Measurements from ENCODE around the gene PRDM16. TPM values are rescaled to one million over a fixed set of nuclear protein-coding genes. Genes with fewer than 3 reads are reported as not detected.

PRDM16 gene
- polyA plus RNA-seq, 1 donor from 2014 or later: 0.21 TPM

DNA sequence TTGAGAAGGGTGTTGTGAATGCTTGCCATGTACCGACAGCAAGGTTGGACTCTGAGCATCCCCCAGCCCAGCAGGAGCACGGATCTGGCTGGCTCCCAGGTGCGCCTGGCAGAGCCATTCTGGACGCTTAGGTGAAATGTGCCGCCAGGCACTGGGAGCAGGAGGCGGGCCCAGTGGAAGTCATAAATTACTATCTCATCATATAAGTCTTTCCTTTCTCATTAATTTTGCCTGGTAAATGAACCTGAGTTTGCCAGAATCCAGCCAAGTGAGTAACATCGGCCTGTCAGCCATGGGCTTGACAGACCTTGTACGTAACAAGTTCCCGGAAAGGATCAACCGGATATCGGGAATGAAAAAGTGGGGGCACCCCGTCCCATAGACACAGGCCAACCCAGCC, 206.0 kb downstream of the PRDM16 start:
- H3K4me2 ChIP-seq (ENCODE audit: low read length): no peak overlapping the region
- no peaks in the 10 kb centered on the region for H3F3A ChIP-seq (ENCODE audit: insufficient read depth, low read length, poor library complexity, severe bottlenecking)
- no peak overlapping the region for H2AFZ ChIP-seq (ENCODE audit: low read depth, low read length)
- no peaks in the 10 kb centered on the region for H3K9me2 ChIP-seq (ENCODE audit: insufficient read depth, low read length)
- H3K27me3 ChIP-seq (ENCODE audit: insufficient read depth, low read depth, low read length): no peaks in the 10 kb centered on the region
- TF ChIP-seq POLR2AphosphoS5 (IDR thresholded peaks at IDR 0.05): no peak
- TF ChIP-seq EP300 (conservative IDR thresholded peaks at IDR 0.05; ENCODE audit: poor library complexity, severe bottlenecking): no peak
- TF ChIP-seq REST (IDR thresholded peaks at IDR 0.05; ENCODE audit: borderline replicate concordance): no peak
- no peak for TF ChIP-seq TAF1 (IDR thresholded peaks at IDR 0.05; ENCODE audit: low read depth)
- TF ChIP-seq MXI1 (conservative IDR thresholded peaks at IDR 0.05; ENCODE audit: poor library complexity, severe bottlenecking): no peak
- TF ChIP-seq EZH2 (IDR thresholded peaks at IDR 0.05; ENCODE audit: borderline replicate concordance, insufficient read depth, low read length, poor library complexity, severe bottlenecking): no peak
- no peak overlapping the region for H3K4me3 ChIP-seq (ENCODE audit: low read length)
- no peaks in the 10 kb centered on the region for H4K20me1 ChIP-seq (ENCODE audit: insufficient read depth)
- H3K27ac ChIP-seq (ENCODE audit: low read length): no peak overlapping the region
- no peaks in the 10 kb centered on the region for H3K9me3 ChIP-seq (ENCODE audit: low read length)
- H3K79me2 ChIP-seq (replicated peaks; ENCODE audit: insufficient read depth, low read length): no peaks in the 10 kb centered on the region
- H3K36me3 ChIP-seq (ENCODE audit: insufficient read depth, low read length): no peaks in the 10 kb centered on the region
- peak overlapping the region; percentile 17 for H3K9ac ChIP-seq (ENCODE audit: low read length)

DNA sequence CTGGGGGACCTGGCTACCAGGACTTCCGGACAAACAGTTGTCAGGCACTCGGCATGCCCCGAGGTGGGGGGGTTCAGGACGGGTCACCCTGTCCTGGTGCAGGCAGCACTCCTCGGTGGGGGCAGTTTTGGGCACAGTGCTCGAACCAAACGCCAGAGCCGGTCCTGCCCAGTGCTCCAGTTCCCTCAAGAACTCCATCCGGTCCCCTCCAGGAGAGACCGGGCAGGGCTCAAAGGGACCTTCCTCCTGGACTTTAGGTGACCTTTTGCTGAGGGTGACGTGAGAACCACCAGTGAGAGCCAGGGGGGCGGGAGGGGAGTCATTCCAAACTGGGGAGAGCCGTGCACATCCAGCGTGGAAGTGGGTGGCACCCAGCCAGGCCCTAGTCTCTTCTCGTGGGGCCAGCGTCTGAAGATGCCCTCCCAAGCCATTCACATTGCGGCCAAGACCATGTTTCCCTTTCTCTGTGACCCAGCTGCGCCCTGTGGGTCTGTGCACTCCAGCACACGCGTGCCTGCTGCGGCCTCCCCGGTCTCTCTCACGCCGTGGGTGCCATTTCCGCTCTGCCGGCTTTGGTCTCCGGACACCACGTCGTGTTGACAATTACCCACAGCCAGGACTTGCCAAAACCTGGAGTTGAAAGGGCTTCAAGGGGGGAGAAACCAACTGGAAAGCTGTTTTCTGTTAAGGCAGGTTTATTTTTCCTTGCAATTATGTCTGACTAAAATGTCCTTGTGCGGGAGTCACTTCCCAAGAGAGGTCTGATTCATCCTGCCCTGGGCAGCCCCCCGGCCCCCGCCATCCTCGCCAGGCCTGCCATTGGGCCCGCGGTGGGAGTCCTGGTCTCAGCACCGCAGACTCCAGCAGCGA, 206.7 kb downstream of the PRDM16 start:
- Histone ChIP-seq H4K20me1 (ENCODE audit: insufficient read depth) (no peaks in the 10 kb centered on the region), H3K79me2 (replicated peaks; ENCODE audit: insufficient read depth, low read length) (no peaks in the 10 kb centered on the region), H3K27me3 (ENCODE audit: insufficient read depth, low read depth, low read length) (no peaks in the 10 kb centered on the region), H3K4me2 (ENCODE audit: low read length) (no peak overlapping the region), H3K9me3 (ENCODE audit: low read length) (no peaks in the 10 kb centered on the region), H3K9ac (ENCODE audit: low read length) (no peak overlapping the region), H3F3A (ENCODE audit: insufficient read depth, low read length, poor library complexity, severe bottlenecking) (no peaks in the 10 kb centered on the region), H3K36me3 (ENCODE audit: insufficient read depth, low read length) (no peaks in the 10 kb centered on the region), H3K4me3 (ENCODE audit: low read length) (no peak overlapping the region), H2AFZ (ENCODE audit: low read depth, low read length) (no peak overlapping the region), H3K9me2 (ENCODE audit: insufficient read depth, low read length) (no peaks in the 10 kb centered on the region), H3K27ac (ENCODE audit: low read length) (no peak overlapping the region)
- TF ChIP-seq REST (IDR thresholded peaks at IDR 0.05; ENCODE audit: borderline replicate concordance) (no peak), MXI1 (conservative IDR thresholded peaks at IDR 0.05; ENCODE audit: poor library complexity, severe bottlenecking) (no peak), POLR2AphosphoS5 (IDR thresholded peaks at IDR 0.05) (no peak), EZH2 (IDR thresholded peaks at IDR 0.05; ENCODE audit: borderline replicate concordance, insufficient read depth, low read length, poor library complexity, severe bottlenecking) (no peak), RAD21 (conservative IDR thresholded peaks at IDR 0.05) (no peak), SMC3 (conservative IDR thresholded peaks at IDR 0.05; ENCODE audit: poor library complexity) (no peak), EP300 (conservative IDR thresholded peaks at IDR 0.05; ENCODE audit: poor library complexity, severe bottlenecking) (no peak), TAF1 (IDR thresholded peaks at IDR 0.05; ENCODE audit: low read depth) (no peak)
- TF ChIP-seq, protein P1, sequence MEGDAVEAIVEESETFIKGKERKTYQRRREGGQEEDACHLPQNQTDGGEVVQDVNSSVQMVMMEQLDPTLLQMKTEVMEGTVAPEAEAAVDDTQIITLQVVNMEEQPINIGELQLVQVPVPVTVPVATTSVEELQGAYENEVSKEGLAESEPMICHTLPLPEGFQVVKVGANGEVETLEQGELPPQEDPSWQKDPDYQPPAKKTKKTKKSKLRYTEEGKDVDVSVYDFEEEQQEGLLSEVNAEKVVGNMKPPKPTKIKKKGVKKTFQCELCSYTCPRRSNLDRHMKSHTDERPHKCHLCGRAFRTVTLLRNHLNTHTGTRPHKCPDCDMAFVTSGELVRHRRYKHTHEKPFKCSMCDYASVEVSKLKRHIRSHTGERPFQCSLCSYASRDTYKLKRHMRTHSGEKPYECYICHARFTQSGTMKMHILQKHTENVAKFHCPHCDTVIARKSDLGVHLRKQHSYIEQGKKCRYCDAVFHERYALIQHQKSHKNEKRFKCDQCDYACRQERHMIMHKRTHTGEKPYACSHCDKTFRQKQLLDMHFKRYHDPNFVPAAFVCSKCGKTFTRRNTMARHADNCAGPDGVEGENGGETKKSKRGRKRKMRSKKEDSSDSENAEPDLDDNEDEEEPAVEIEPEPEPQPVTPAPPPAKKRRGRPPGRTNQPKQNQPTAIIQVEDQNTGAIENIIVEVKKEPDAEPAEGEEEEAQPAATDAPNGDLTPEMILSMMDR (IDR thresholded peaks at IDR 0.05; ENCODE audit: poor library complexity, severe bottlenecking): no peak

Data from neural cell (in vitro differentiated cells).